WTC11 (cell line): ENCODE results near the gene TMEM147. TPM values are rescaled to one million over a fixed set of nuclear protein-coding genes. Genes with fewer than 3 reads are reported as not detected.

ENCODE experiments used
- ATAC-seq: fragments of 200-7000 bp; cut with Tn5 transposase; 2 replicates; pipeline ENCODE4 v1.10.0; 2021; ENCODE audit warnings: mild to moderate bottlenecking, moderate library complexity
- CTCF ChIA-PET: fragments of 300-600 bp; sonication (Branson Sonifier 250); formaldehyde crosslinking; loops from one replicate; lab custom pipeline; 2021; ENCODE audit warnings: antibody characterized with exemption; lab: Charles Lee
- POLR2A ChIA-PET: fragments of 350-600 bp; sonication (Branson Sonifier 250); formaldehyde crosslinking; loops from one replicate; lab custom pipeline; 2021; ENCODE audit warnings: antibody characterized with exemption; lab: Charles Lee
- DNase-seq: peaks from one replicate; pipeline ENCODE4 v3.0.0; 2021; ENCODE audit warnings: low spot score
- H3K27ac Mint-ChIP-seq: 2 replicates; pipeline ENCODE4 v1.8.0; 2021; ENCODE audit warnings: mixed read lengths
- H3K27me3 Mint-ChIP-seq: 2 replicates; pipeline ENCODE4 v1.8.0; 2021; ENCODE audit warnings: low read depth, mild to moderate bottlenecking, moderate library complexity, mixed read lengths
- H3K36me3 Mint-ChIP-seq: 2 replicates; pipeline ENCODE4 v1.8.0; 2021; ENCODE audit warnings: mixed read lengths
- H3K4me1 Mint-ChIP-seq: 2 replicates; pipeline ENCODE4 v1.8.0; 2022; ENCODE audit warnings: mixed read lengths
- H3K4me3 Mint-ChIP-seq: 2 replicates; pipeline ENCODE4 v1.8.0; 2021; ENCODE audit warnings: mild to moderate bottlenecking, moderate library complexity, mixed read lengths
- H3K9me3 Mint-ChIP-seq: 2 replicates; pipeline ENCODE4 v1.8.0; 2021; ENCODE audit warnings: mixed read lengths
- CBFB ChIP-seq: sonication (generic); formaldehyde crosslinking; IDR thresholded peaks from 2 replicates; pipeline ENCODE4 v1.8.1; 2022; ENCODE audit warnings: mild to moderate bottlenecking, low read depth, missing genetic modification reagents
- FOXP1 ChIP-seq: sonication (generic); formaldehyde crosslinking; IDR thresholded peaks from 2 replicates; pipeline ENCODE4 v1.8.0; 2022; ENCODE audit warnings: missing genetic modification reagents, mild to moderate bottlenecking, moderate library complexity, borderline replicate concordance
- GTF2I ChIP-seq: fragments of 250-450 bp; sonication (Bioruptor Pico); conservative IDR thresholded peaks from 2 replicates; pipeline ENCODE4 v1.4.0; 2021; ENCODE audit warnings: mild to moderate bottlenecking
- KAT7 ChIP-seq: sonication (generic); formaldehyde crosslinking; IDR thresholded peaks from 2 replicates; pipeline ENCODE4 v1.8.1; 2023; ENCODE audit warnings: missing genetic modification reagents, mild to moderate bottlenecking, borderline replicate concordance
- MXD4 ChIP-seq: fragments of 250-450 bp; sonication (Bioruptor Pico); IDR thresholded peaks from 2 replicates; pipeline ENCODE4 v1.8.0; 2021; ENCODE audit warnings: mild to moderate bottlenecking, moderate library complexity, borderline replicate concordance
- OVOL2 ChIP-seq: fragments of 250-450 bp; sonication (Bioruptor Pico); IDR thresholded peaks from 2 replicates; pipeline ENCODE4 v1.9.0; 2021; ENCODE audit warnings: mild to moderate bottlenecking, borderline replicate concordance
- PRRX2 ChIP-seq: fragments of 250-450 bp; sonication (Bioruptor Pico); IDR thresholded peaks from 2 replicates; pipeline ENCODE4 v1.8.0; 2021; ENCODE audit warnings: mild to moderate bottlenecking
- RELA ChIP-seq: sonication (generic); formaldehyde crosslinking; IDR thresholded peaks from 2 replicates; pipeline ENCODE4 v1.8.1; 2022; ENCODE audit warnings: missing genetic modification reagents, mild to moderate bottlenecking, borderline replicate concordance
- RORB ChIP-seq: fragments of 250-450 bp; sonication (Bioruptor Pico); IDR thresholded peaks from 2 replicates; pipeline ENCODE4 v1.9.0; 2021; ENCODE audit warnings: mild to moderate bottlenecking
- SMAD4 ChIP-seq: sonication (generic); formaldehyde crosslinking; IDR thresholded peaks from 2 replicates; pipeline ENCODE4 v1.8.0; 2022; ENCODE audit warnings: mild to moderate bottlenecking, missing genetic modification reagents
- TCF7 ChIP-seq: sonication (generic); formaldehyde crosslinking; IDR thresholded peaks from 2 replicates; pipeline ENCODE4 v1.8.0; 2022; ENCODE audit warnings: mild to moderate bottlenecking, low read depth, missing genetic modification reagents, moderate library complexity
- TP53 ChIP-seq: sonication (generic); formaldehyde crosslinking; IDR thresholded peaks from 2 replicates; pipeline ENCODE4 v1.8.1; 2023; ENCODE audit warnings: mild to moderate bottlenecking, missing genetic modification reagents
- ZNF138 ChIP-seq: sonication (generic); formaldehyde crosslinking; conservative IDR thresholded peaks from 2 replicates; pipeline ENCODE4 v1.8.1; 2022; ENCODE audit warnings: mild to moderate bottlenecking, moderate library complexity, missing genetic modification reagents
- ZNF219 ChIP-seq: sonication (generic); formaldehyde crosslinking; IDR thresholded peaks from 2 replicates; pipeline ENCODE4 v1.8.0; 2023; ENCODE audit warnings: missing genetic modification reagents, mild to moderate bottlenecking, borderline replicate concordance
- total RNA-seq: library from RNA; stranded (reverse); gene quantifications from 3 replicates; pipeline ENCODE4 v1.2.3, GENCODE V29; 2021
- TF ChIP-seq, protein P1 (sequence below): fragments of 250-450 bp; sonication (Bioruptor Pico); IDR thresholded peaks from 2 replicates; pipeline ENCODE4 v1.9.0; 2021; ENCODE audit warnings: mild to moderate bottlenecking
- TF ChIP-seq, protein P2 (sequence below): sonication (generic); formaldehyde crosslinking; IDR thresholded peaks from 2 replicates; pipeline ENCODE4 v1.8.0; 2023; ENCODE audit warnings: missing genetic modification reagents
- TF ChIP-seq, protein P3 (sequence below): fragments of 250-450 bp; sonication (Bioruptor Pico); IDR thresholded peaks from 2 replicates; pipeline ENCODE4 v1.9.0; 2021; ENCODE audit warnings: moderate library complexity, mild to moderate bottlenecking, inconsistent platforms, borderline replicate concordance
- TF ChIP-seq, protein P4 (sequence below): sonication (generic); formaldehyde crosslinking; IDR thresholded peaks from 2 replicates; pipeline ENCODE4 v1.8.1; 2023; ENCODE audit warnings: mild to moderate bottlenecking, moderate library complexity, missing genetic modification reagents
- TF ChIP-seq, protein P5 (sequence below): sonication (generic); formaldehyde crosslinking; conservative IDR thresholded peaks from 2 replicates; pipeline ENCODE4 v1.8.1; 2022; ENCODE audit warnings: mild to moderate bottlenecking, missing genetic modification reagents
- TF ChIP-seq, protein P6 (sequence below): sonication (generic); formaldehyde crosslinking; IDR thresholded peaks from 2 replicates; pipeline ENCODE4 v1.8.1; 2022; ENCODE audit warnings: mild to moderate bottlenecking, moderate library complexity, missing genetic modification reagents
- TF ChIP-seq, protein P7 (sequence below): sonication (generic); formaldehyde crosslinking; IDR thresholded peaks from 2 replicates; pipeline ENCODE4 v1.8.1; 2023; ENCODE audit warnings: mild to moderate bottlenecking, missing genetic modification reagents

Gene TMEM147
- total RNA-seq, 1 experiment from 2014 or later = 135 TPM

DNA sequence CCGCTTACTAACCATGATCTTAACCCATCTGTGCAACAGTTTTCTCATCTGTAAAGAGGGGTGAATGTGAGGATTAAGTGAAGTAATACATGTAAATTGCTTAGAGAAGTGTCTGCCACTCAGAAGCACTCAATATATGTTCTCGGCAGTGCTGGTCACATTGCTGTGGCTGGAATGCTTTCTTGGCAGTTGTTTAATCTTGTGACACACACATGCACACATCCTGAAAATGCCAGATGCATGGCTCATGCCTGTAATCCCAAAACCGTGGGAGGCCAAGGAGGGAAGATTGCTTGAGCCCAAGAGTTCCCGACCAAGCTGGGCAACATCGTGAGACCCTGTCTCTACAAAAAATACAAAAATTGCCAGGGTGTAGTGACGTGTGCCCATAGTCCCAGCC, 27.1 kb upstream of the TMEM147 start:
- no peak for TF ChIP-seq RELA
- TF ChIP-seq, all 79 proteins: peak for 0
- Mint-ChIP-seq H3K36me3 (no peaks in the 10 kb centered on the region), H3K27me3 (no peaks in the 10 kb centered on the region; the same call in none of the 2 replicates), H3K9me3 (no peaks in the 10 kb centered on the region), H3K27ac (no peak overlapping the region), H3K4me3 (no peak overlapping the region), H3K4me1 (peaks cover 31% of the 10 kb centered on the region)
- no peak for ATAC-seq
- CTCF ChIA-PET = no interaction called here
- DNase-seq = no peak
- POLR2A ChIA-PET = no interaction called here

DNA sequence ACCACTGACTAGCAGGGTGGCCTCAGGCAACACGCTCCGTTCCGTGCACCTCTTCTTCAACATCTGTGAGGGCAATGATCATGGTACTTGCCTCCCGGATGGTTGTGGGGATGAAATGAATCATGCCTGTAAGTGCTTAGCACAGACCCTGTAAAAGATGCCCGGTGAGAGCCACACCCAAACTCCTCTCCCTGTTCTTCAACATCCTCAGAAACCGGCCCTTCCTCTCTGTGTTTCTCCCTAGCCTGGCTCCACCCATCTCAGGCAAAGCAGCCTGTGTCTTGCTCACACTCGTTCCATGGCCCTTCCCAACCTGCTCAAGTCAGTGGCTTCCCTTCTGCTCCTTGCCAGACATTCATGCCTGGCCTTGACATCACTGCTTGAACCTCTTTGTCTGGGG, 26.1 kb upstream of the TMEM147 start:
- ChIA-PET POLR2A (interaction anchor here (0.5 kb wide), 1 partner anchor 141 kb away, joined by 3 read pairs; no protein-coding TSS in a partner anchor), CTCF (interaction anchor here (0.9 kb wide), 1 partner anchor 9 kb away, joined by 4 read pairs; no protein-coding TSS in a partner anchor)
- H3K4me3 Mint-ChIP-seq = no peak overlapping the region
- H3K27me3 Mint-ChIP-seq = no peaks in the 10 kb centered on the region; the same call in 1 of the 2 replicates
- ATAC-seq = no peak; the same call in 1 of the 2 replicates
- TF ChIP-seq, protein P1, sequence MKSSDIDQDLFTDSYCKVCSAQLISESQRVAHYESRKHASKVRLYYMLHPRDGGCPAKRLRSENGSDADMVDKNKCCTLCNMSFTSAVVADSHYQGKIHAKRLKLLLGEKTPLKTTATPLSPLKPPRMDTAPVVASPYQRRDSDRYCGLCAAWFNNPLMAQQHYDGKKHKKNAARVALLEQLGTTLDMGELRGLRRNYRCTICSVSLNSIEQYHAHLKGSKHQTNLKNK (CRISPR knock-in tag) = no peak
- TF ChIP-seq, protein P2, sequence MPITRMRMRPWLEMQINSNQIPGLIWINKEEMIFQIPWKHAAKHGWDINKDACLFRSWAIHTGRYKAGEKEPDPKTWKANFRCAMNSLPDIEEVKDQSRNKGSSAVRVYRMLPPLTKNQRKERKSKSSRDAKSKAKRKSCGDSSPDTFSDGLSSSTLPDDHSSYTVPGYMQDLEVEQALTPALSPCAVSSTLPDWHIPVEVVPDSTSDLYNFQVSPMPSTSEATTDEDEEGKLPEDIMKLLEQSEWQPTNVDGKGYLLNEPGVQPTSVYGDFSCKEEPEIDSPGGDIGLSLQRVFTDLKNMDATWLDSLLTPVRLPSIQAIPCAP (CRISPR knock-in tag) = no peak
- TF ChIP-seq, protein P3, sequence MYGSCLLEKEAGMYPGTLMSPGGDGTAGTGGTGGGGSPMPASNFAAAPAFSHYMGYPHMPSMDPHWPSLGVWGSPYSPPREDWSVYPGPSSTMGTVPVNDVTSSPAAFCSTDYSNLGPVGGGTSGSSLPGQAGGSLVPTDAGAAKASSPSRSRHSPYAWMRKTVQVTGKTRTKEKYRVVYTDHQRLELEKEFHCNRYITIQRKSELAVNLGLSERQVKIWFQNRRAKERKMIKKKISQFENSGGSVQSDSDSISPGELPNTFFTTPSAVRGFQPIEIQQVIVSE (CRISPR knock-in tag) = no peak
- TF ChIP-seq, protein P4, sequence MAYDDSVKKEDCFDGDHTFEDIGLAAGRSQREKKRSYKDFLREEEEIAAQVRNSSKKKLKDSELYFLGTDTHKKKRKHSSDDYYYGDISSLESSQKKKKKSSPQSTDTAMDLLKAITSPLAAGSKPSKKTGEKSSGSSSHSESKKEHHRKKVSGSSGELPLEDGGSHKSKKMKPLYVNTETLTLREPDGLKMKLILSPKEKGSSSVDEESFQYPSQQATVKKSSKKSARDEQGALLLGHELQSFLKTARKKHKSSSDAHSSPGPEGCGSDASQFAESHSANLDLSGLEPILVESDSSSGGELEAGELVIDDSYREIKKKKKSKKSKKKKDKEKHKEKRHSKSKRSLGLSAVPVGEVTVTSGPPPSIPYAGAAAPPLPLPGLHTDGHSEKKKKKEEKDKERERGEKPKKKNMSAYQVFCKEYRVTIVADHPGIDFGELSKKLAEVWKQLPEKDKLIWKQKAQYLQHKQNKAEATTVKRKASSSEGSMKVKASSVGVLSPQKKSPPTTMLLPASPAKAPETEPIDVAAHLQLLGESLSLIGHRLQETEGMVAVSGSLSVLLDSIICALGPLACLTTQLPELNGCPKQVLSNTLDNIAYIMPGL (CRISPR knock-in tag) = no peak
- TF ChIP-seq MXD4 (CRISPR knock-in tag) = no peak
- TF ChIP-seq, protein P5, sequence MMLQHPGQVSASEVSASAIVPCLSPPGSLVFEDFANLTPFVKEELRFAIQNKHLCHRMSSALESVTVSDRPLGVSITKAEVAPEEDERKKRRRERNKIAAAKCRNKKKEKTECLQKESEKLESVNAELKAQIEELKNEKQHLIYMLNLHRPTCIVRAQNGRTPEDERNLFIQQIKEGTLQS (CRISPR knock-in tag) = no peak
- TF ChIP-seq ZNF138 (CRISPR knock-in tag) = no peak
- TF ChIP-seq KAT7 (CRISPR knock-in tag) = no peak
- no peak for TF ChIP-seq GTF2I
- H3K4me1 Mint-ChIP-seq = peaks cover 33% of the 10 kb centered on the region
- H3K36me3 Mint-ChIP-seq = no peaks in the 10 kb centered on the region
- H3K27ac Mint-ChIP-seq = no peak overlapping the region
- no peaks in the 10 kb centered on the region for H3K9me3 Mint-ChIP-seq
- no peak for DNase-seq

DNA sequence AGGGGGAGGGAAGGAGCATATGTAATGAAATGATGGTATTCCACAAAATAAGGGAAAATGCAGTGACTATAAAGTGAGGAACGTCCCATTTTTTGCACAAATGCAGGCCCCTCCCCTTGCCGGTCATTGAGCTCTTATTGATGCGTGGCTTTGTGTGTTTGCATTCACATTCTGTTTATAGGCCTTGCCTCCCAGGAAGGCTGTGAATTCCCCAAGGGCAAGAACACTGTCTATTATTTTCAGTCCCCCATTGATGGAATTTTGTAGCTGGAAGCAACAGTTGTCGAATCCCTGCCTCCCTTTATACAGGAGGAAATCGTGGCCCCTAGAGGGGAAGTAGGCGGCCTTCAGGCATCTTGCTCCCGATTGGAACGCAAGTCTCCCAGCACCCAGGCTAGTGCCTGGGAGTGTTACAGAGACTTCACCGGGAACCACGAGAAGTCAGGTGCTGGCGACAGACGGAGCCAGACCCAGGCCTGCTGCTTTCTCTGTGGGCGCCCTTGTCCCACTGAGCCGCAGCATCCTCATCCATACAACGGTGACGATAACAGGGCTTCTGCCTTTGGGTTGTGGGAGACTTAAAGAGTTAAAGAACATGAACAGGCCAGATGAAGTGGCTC, 24.2 kb upstream of the TMEM147 start:
- Mint-ChIP-seq H3K4me3 (no peak overlapping the region), H3K27ac (peak overlapping the region; percentile 76; the same call in 1 of the 2 replicates), H3K27me3 (no peaks in the 10 kb centered on the region; the same call in 1 of the 2 replicates), H3K36me3 (no peaks in the 10 kb centered on the region), H3K9me3 (no peaks in the 10 kb centered on the region), H3K4me1 (peaks cover 39% of the 10 kb centered on the region)
- ChIA-PET CTCF (interaction anchor here (0.6 to 2.6 kb wide), 5 partner anchors 11 to 168 kb away, joined by 3 to 18 read pairs (median 4); no protein-coding TSS in a partner anchor), POLR2A (no interaction called here)
- ATAC-seq = peak; percentile 43
- TF ChIP-seq RELA (no peak), RORB (CRISPR knock-in tag) (no peak), CBFB (no peak), SMAD4 (CRISPR knock-in tag) (no peak), OVOL2 (CRISPR knock-in tag) (no peak), PRRX2 (CRISPR knock-in tag) (no peak), GTF2I (no peak), FOXP1 (CRISPR knock-in tag) (no peak), KAT7 (CRISPR knock-in tag) (no peak), ZNF219 (CRISPR knock-in tag) (no peak), TCF7 (CRISPR knock-in tag) (no peak), TP53 (CRISPR knock-in tag) (no peak)
- TF ChIP-seq, protein P4 (CRISPR knock-in tag) = no peak
- TF ChIP-seq, protein P6, sequence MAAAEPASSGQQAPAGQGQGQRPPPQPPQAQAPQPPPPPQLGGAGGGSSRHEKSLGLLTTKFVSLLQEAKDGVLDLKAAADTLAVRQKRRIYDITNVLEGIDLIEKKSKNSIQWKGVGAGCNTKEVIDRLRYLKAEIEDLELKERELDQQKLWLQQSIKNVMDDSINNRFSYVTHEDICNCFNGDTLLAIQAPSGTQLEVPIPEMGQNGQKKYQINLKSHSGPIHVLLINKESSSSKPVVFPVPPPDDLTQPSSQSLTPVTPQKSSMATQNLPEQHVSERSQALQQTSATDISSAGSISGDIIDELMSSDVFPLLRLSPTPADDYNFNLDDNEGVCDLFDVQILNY (CRISPR knock-in tag) = no peak
- TF ChIP-seq, protein P7, sequence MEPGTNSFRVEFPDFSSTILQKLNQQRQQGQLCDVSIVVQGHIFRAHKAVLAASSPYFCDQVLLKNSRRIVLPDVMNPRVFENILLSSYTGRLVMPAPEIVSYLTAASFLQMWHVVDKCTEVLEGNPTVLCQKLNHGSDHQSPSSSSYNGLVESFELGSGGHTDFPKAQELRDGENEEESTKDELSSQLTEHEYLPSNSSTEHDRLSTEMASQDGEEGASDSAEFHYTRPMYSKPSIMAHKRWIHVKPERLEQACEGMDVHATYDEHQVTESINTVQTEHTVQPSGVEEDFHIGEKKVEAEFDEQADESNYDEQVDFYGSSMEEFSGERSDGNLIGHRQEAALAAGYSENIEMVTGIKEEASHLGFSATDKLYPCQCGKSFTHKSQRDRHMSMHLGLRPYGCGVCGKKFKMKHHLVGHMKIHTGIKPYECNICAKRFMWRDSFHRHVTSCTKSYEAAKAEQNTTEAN (CRISPR knock-in tag) = no peak
- DNase-seq = no peak
